H9 (cell line): ENCODE measurements around the gene C1QTNF3. TPM values are rescaled to one million over a fixed set of nuclear protein-coding genes. Genes with fewer than 3 reads are reported as not detected.

Experiments used
- DNase-seq: peaks from one replicate; pipeline ENCODE4 v3.0.0-alpha.2; 2017
- H2AFZ ChIP-seq: one replicate; pipeline ENCODE4 v1.6.1; 2013; ENCODE audit warnings: mild to moderate bottlenecking, low read length, control low read depth, moderate library complexity
- H2AK5ac ChIP-seq: 2 replicates; pipeline ENCODE4 v1.6.1; 2013; ENCODE audit warnings: low read length, control low read depth, mixed read lengths; ENCODE audit not compliant: insufficient read length
- H2BK120ac ChIP-seq: one replicate; pipeline ENCODE4 v1.6.1; 2013; ENCODE audit warnings: low read depth, mild to moderate bottlenecking, low read length, control low read depth, inconsistent platforms; ENCODE audit not compliant: poor library complexity, severe bottlenecking
- H2BK12ac ChIP-seq: 2 replicates; pipeline ENCODE4 v1.6.1; 2013; ENCODE audit warnings: low read length, control low read depth, mixed read lengths, low read depth; ENCODE audit not compliant: insufficient read length
- H2BK15ac ChIP-seq: 2 replicates; pipeline ENCODE4 v1.6.1; 2013; ENCODE audit warnings: low read depth, low read length, control low read depth
- H2BK20ac ChIP-seq: one replicate; pipeline ENCODE4 v1.6.1; 2013; ENCODE audit warnings: low read depth, mild to moderate bottlenecking, low read length, control low read depth, inconsistent platforms; ENCODE audit not compliant: poor library complexity, severe bottlenecking
- H2BK5ac ChIP-seq: 2 replicates; pipeline ENCODE4 v1.6.1; 2013; ENCODE audit warnings: low read length, control low read depth, mixed read lengths; ENCODE audit not compliant: insufficient read length
- H3K14ac ChIP-seq: 2 replicates; pipeline ENCODE4 v1.6.1; 2013; ENCODE audit warnings: low read length, control low read depth; ENCODE audit not compliant: insufficient read depth
- H3K18ac ChIP-seq: 2 replicates; pipeline ENCODE4 v1.6.1; 2013; ENCODE audit warnings: low read depth, mild to moderate bottlenecking, mixed read lengths, low read length, control low read depth; ENCODE audit not compliant: insufficient read length
- H3K23ac ChIP-seq: 2 replicates; pipeline ENCODE4 v1.6.1; 2013; ENCODE audit warnings: low read length, control low read depth, mixed read lengths, low read depth; ENCODE audit not compliant: insufficient read length
- H3K23me2 ChIP-seq: 2 replicates; pipeline ENCODE4 v1.6.1; 2013; ENCODE audit warnings: low read depth, mild to moderate bottlenecking, mixed read lengths, low read length, control low read depth; ENCODE audit not compliant: insufficient read length, poor library complexity, severe bottlenecking
- H3K27ac ChIP-seq: 2 replicates; pipeline ENCODE4 v1.5.1; 2013; ENCODE audit warnings: low read length, control low read depth, mixed read lengths, low read depth; ENCODE audit not compliant: insufficient read length
- H3K27me3 ChIP-seq: 2 replicates; pipeline ENCODE4 v1.6.1; 2013; ENCODE audit warnings: low read length, control low read depth, inconsistent platforms; ENCODE audit not compliant: insufficient read depth
- H3K4ac ChIP-seq: 2 replicates; pipeline ENCODE4 v1.6.1; 2013; ENCODE audit warnings: low read depth, mild to moderate bottlenecking, control low read depth, inconsistent platforms, low read length, moderate library complexity
- H3K4me1 ChIP-seq: 2 replicates; pipeline ENCODE4 v1.6.1; 2013; ENCODE audit warnings: low read length, control low read depth, inconsistent platforms; ENCODE audit not compliant: insufficient read depth
- H3K4me2 ChIP-seq: 2 replicates; pipeline ENCODE4 v1.6.1; 2013; ENCODE audit warnings: low read length, control low read depth, mixed read lengths; ENCODE audit not compliant: insufficient read length, insufficient read depth
- H3K56ac ChIP-seq: 2 replicates; pipeline ENCODE4 v1.6.1; 2013; ENCODE audit warnings: low read depth, mild to moderate bottlenecking, mixed read lengths, low read length, control low read depth; ENCODE audit not compliant: insufficient read length
- H3K79me1 ChIP-seq: 2 replicates; pipeline ENCODE4 v1.6.1; 2013; ENCODE audit warnings: low read depth, mild to moderate bottlenecking, moderate library complexity, low read length, control low read depth, inconsistent platforms; ENCODE audit not compliant: insufficient read depth, poor library complexity, severe bottlenecking
- H3K79me2 ChIP-seq: 2 replicates; pipeline ENCODE4 v1.6.1; 2013; ENCODE audit warnings: low read length, control low read depth, inconsistent platforms; ENCODE audit not compliant: insufficient read depth
- H3K9ac ChIP-seq: 2 replicates; pipeline ENCODE4 v1.6.1; 2013; ENCODE audit warnings: low read length, control low read depth, mixed read lengths; ENCODE audit not compliant: insufficient read length; ENCODE audit errors: extremely low read depth
- H3K9me3 ChIP-seq: one replicate; pipeline ENCODE4 v1.6.1; 2013; ENCODE audit warnings: low read depth, low read length, inconsistent platforms; ENCODE audit not compliant: control insufficient read depth
- H3T11ph ChIP-seq: one replicate; pipeline ENCODE4 v1.6.1; 2013; ENCODE audit warnings: mild to moderate bottlenecking, low read length, control low read depth, inconsistent platforms
- H4K20me1 ChIP-seq: one replicate; pipeline ENCODE4 v1.6.1; 2013; ENCODE audit not compliant: control insufficient read depth, insufficient read length, insufficient read depth
- H4K5ac ChIP-seq: 2 replicates; pipeline ENCODE4 v1.6.1; 2013; ENCODE audit warnings: low read depth, mild to moderate bottlenecking, mixed read lengths, low read length, control low read depth; ENCODE audit not compliant: insufficient read length
- H4K8ac ChIP-seq: replicated peaks from 2 replicates; pipeline ENCODE4 v1.6.1; 2013; ENCODE audit warnings: low read length, control low read depth, mixed read lengths, low read depth; ENCODE audit not compliant: insufficient read length
- H4K91ac ChIP-seq: 2 replicates; pipeline ENCODE4 v1.6.1; 2013; ENCODE audit warnings: low read depth, mild to moderate bottlenecking, moderate library complexity, mixed read lengths, low read length, control low read depth; ENCODE audit not compliant: insufficient read length
- H3K27ac Mint-ChIP-seq, 3 experiments: 2 replicates in 2 of 3; 3 replicates in 1 of 3; pipeline ENCODE4 v1.8.0; 2020 to 2021; ENCODE audit warnings: mixed read lengths in 3 of 3, mild to moderate bottlenecking in 1 of 3, moderate library complexity in 1 of 3
- H3K27me3 Mint-ChIP-seq: 2 replicates; pipeline ENCODE4 v1.8.0; 2021; ENCODE audit warnings: low read depth, mild to moderate bottlenecking, moderate library complexity, mixed read lengths
- H3K36me3 Mint-ChIP-seq, 3 experiments: 2 replicates in 2 of 3; 3 replicates in 1 of 3; pipeline ENCODE4 v1.8.0; 2020 to 2021; ENCODE audit warnings: low read depth in 3 of 3, mixed read lengths in 3 of 3; ENCODE audit not compliant: insufficient read depth in 1 of 3
- H3K4me1 Mint-ChIP-seq, 2 experiments: 2 replicates each; pipeline ENCODE4 v1.8.0; 2020; ENCODE audit warnings: mixed read lengths in 2 of 2
- H3K4me3 Mint-ChIP-seq, 2 experiments: 2 replicates in 1 of 2; 3 replicates in 1 of 2; pipeline ENCODE4 v1.8.0; 2020 to 2021; ENCODE audit warnings: mild to moderate bottlenecking in 2 of 2, mixed read lengths in 2 of 2, moderate library complexity in 1 of 2
- H3K9me3 Mint-ChIP-seq, 2 experiments: 2 replicates in 1 of 2; 3 replicates in 1 of 2; pipeline ENCODE4 v1.8.0; 2020; ENCODE audit warnings: mild to moderate bottlenecking in 2 of 2, mixed read lengths in 2 of 2, moderate library complexity in 1 of 2
- CTCF ChIP-seq: fragments of 200-600 bp; sonication (generic); conservative IDR thresholded peaks from 3 replicates; pipeline ENCODE4 v1.8.0; 2021; ENCODE audit warnings: antibody characterized with exemption, mild to moderate bottlenecking
- WGBS: extraction: QIAGEN DNeasy Blood & Tissue Kit; methylation state at CpG from one replicate; pipeline ENCODE4 v1.1.7; 2013; ENCODE audit warnings: missing lambda C conversion rate, low lambda C conversion rate, mixed read lengths; ENCODE audit not compliant: insufficient read length; ENCODE audit errors: extremely low coverage; 5-methylcytosine and 5-hydroxymethylcytosine counted together
- total RNA-seq: library from RNA; stranded (reverse); gene quantifications from 2 replicates; pipeline ENCODE4 v1.2.1, GENCODE V29; 2021

C1QTNF3 gene
- total RNA-seq, 1 experiment from 2014 or later: 1.1 TPM

GRCh38 chr5:34047143-34047542 lies 4.1 kb upstream of the C1QTNF3 start:
- Histone ChIP-seq H3K4me2 (no peak overlapping the region), H2BK12ac (no peak overlapping the region), H4K91ac (no peak overlapping the region), H3K79me1 (no peaks in the 10 kb centered on the region), H3K27me3 (no peaks in the 10 kb centered on the region), H4K5ac (no peak overlapping the region), H3K79me2 (no peaks in the 10 kb centered on the region), H4K20me1 (no peaks in the 10 kb centered on the region), H4K8ac (no peak overlapping the region), H2AK5ac (no peak overlapping the region), H2BK15ac (no peak overlapping the region), H2BK120ac (no peak overlapping the region), H3K4me1 (no peaks in the 10 kb centered on the region), H3K27ac (no peak overlapping the region), H3K18ac (no peak overlapping the region), H3K9ac (no peak overlapping the region), H3K4ac (no peak overlapping the region), H2BK5ac (no peak overlapping the region), H3K56ac (no peak overlapping the region), H3K9me3 (no peaks in the 10 kb centered on the region), H2AFZ (no peak overlapping the region), H3K14ac (no peak overlapping the region), H3K23me2 (no peaks in the 10 kb centered on the region), H2BK20ac (no peak overlapping the region), H3K23ac (no peak overlapping the region), H3T11ph (no peak overlapping the region)
- no CpG with 5 or more reads among the region's 4 CpGs for WGBS
- no peak for TF ChIP-seq CTCF
- Mint-ChIP-seq H3K4me3 (no peak overlapping the region), H3K9me3 (no peaks in the 10 kb centered on the region), H3K4me1 (peaks cover 4% of the 10 kb centered on the region in 2 experiments; a peak in 3 of 4 replicates), H3K27me3 (no peaks in the 10 kb centered on the region), H3K36me3 (peaks cover 0 to 11% (median 0%) of the 10 kb centered on the region in 3 experiments; a peak in 2 of 7 replicates), H3K27ac (no peak overlapping the region)
- DNase-seq: no peak
